Tibial nerve (tissue), 4 donors: ENCODE results near the gene ATG101. TPM values are rescaled to one million over a fixed set of nuclear protein-coding genes. Genes with fewer than 3 reads are reported as not detected.
A peak's percentile ranks its signal among the peaks of the same experiment; 100 is the strongest.

Source experiments
- DNase-seq, 2 donors: peaks; one replicate each; pipeline ENCODE4 v3.0.0-alpha.2; 2019; ENCODE audit warnings: low spot score in 2 of 2
- H3K27ac ChIP-seq, 4 donors: fragments of 200-600 bp; sonication (generic) in 3 of 4; one replicate each; pipeline ENCODE4 v1.5.1; 2017 to 2019; ENCODE audit warnings: mild to moderate bottlenecking in 1 of 4
- H3K27me3 ChIP-seq, 2 donors: fragments of 200-600 bp; sonication (generic) in 1 of 2; one replicate each; pipeline versions ENCODE4 v1.5.1 to v1.6.0; 2017 to 2019
- H3K36me3 ChIP-seq, 3 donors: fragments of 200-600 bp; sonication (generic); one replicate each; pipeline ENCODE4 v1.5.1; 2018 to 2019
- H3K4me1 ChIP-seq, 4 donors: fragments of 200-600 bp; sonication (generic) in 3 of 4; one replicate each; pipeline ENCODE4 v1.5.1; 2017 to 2019
- H3K4me3 ChIP-seq, 4 donors: fragments of 200-600 bp; sonication (generic) in 3 of 4; one replicate each; pipeline ENCODE4 v1.5.1; 2017 to 2019; ENCODE audit warnings: mild to moderate bottlenecking in 1 of 4, moderate library complexity in 1 of 4
- H3K9me3 ChIP-seq, 4 donors: fragments of 200-600 bp; sonication (generic) in 3 of 4; one replicate each; pipeline ENCODE4 v1.5.1; 2017 to 2019
- EP300 ChIP-seq, 2 donors: sonication (generic); formaldehyde crosslinking; IDR thresholded peaks; one replicate each; pipeline ENCODE4 v1.6.1; 2017; ENCODE audit warnings: antibody characterized with exemption in 2 of 2, mild to moderate bottlenecking in 1 of 2
- POLR2A ChIP-seq, 2 donors: fragments of 450-650 bp; IDR thresholded peaks; one replicate each; pipeline ENCODE4 v1.6.1; 2017; ENCODE audit warnings: antibody characterized with exemption in 2 of 2, mild to moderate bottlenecking in 2 of 2, moderate library complexity in 2 of 2
- WGBS, 2 donors: methylation state at CpG; one replicate each; pipeline ENCODE4 v1.1.5; 2018; 5-methylcytosine and 5-hydroxymethylcytosine counted together
- total RNA-seq, 4 donors: library from RNA; depleted of rRNA; stranded (reverse); fragments of >200 nt; gene quantifications; one replicate each; pipeline ENCODE4 v1.1.0, GENCODE V29; 2016
- TF ChIP-seq, protein P1 (sequence below), 5 experiments: fragments of 200-600 bp in 3 of 5; fragments of 450-650 bp in 2 of 5; sonication (generic) in 3 of 5; IDR thresholded peaks; one replicate each; pipeline ENCODE4 v1.5.1; 2016 to 2019; ENCODE audit warnings: antibody characterized with exemption in 5 of 5, mild to moderate bottlenecking in 3 of 5, moderate library complexity in 2 of 5

The ATG101 gene
- total RNA-seq, 4 donors from 2014 or later = 32.6 to 49.6 (median 37.5) TPM

DNA sequence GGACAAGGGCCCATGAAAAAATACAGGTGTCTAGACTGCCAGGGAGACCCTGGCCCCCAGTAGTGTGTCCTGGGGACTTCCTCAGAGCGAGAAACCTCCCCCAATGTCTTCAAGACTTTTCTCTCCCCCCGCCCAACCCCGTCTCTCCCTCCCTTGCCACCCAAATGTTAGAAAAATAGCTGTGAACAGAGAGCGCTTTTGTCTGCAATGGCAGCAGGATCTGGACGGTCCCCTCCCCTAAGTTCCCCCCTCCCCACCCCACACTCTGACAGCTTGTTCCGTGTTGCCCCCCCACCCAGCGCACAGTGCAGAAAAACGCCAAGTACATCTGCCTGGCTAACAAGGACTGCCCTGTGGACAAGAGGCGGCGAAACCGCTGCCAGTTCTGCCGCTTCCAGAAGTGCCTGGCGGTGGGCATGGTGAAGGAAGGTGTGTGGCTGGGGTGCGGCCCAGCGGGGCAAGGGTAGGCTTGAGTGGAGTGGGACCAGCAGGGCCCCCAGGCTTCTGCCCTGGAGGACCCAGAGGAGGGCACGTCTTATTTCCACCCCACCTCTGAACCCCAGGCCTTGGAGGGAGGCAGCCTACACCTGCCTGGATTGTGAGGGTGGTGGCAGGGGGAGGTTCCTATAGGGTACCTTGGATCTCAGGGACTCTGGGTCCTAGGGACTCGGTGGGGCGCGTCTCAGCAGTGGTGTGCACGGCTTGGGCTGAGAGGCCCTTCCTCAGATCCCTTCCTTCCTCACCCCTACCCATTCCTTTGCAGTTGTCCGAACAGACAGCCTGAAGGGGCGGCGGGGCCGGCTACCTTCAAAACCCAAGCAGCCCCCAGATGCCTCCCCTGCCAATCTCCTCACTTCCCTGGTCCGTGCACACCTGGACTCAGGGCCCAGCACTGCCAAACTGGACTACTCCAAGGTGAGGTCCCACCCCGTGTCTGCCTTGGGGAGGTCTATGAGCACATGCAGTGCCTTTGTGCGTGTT, 13.8 kb upstream of the ATG101 start:
- Histone ChIP-seq H3K27me3 (no peaks in the 10 kb centered on the region), H3K27ac (peak overlapping the region; percentile 98 to 100 (median 98)), H3K36me3 (peaks cover 2 to 67% (median 10%) of the 10 kb centered on the region in 3 donors), H3K9me3 (no peaks in the 10 kb centered on the region), H3K4me3 (peak overlapping the region; percentile 51 to 76 (median 58)), H3K4me1 (peaks cover 0 to 61% (median 14%) of the 10 kb centered on the region in 4 donors)
- peak in 1 of 2 donors; percentile 46 for DNase-seq
- WGBS, 2 donors = 50 to 52% methylated on average over 26 to 27 of the region's 27 CpGs
- TF ChIP-seq, protein P1, sequence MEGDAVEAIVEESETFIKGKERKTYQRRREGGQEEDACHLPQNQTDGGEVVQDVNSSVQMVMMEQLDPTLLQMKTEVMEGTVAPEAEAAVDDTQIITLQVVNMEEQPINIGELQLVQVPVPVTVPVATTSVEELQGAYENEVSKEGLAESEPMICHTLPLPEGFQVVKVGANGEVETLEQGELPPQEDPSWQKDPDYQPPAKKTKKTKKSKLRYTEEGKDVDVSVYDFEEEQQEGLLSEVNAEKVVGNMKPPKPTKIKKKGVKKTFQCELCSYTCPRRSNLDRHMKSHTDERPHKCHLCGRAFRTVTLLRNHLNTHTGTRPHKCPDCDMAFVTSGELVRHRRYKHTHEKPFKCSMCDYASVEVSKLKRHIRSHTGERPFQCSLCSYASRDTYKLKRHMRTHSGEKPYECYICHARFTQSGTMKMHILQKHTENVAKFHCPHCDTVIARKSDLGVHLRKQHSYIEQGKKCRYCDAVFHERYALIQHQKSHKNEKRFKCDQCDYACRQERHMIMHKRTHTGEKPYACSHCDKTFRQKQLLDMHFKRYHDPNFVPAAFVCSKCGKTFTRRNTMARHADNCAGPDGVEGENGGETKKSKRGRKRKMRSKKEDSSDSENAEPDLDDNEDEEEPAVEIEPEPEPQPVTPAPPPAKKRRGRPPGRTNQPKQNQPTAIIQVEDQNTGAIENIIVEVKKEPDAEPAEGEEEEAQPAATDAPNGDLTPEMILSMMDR (IDR thresholded peaks at IDR 0.05) = no peak
- peak in 1 of 2 donors; percentile 96 for TF ChIP-seq EP300 (IDR thresholded peaks at IDR 0.05)
- TF ChIP-seq POLR2A (IDR thresholded peaks at IDR 0.05) = peak in 1 of 2 donors; percentile 35

DNA sequence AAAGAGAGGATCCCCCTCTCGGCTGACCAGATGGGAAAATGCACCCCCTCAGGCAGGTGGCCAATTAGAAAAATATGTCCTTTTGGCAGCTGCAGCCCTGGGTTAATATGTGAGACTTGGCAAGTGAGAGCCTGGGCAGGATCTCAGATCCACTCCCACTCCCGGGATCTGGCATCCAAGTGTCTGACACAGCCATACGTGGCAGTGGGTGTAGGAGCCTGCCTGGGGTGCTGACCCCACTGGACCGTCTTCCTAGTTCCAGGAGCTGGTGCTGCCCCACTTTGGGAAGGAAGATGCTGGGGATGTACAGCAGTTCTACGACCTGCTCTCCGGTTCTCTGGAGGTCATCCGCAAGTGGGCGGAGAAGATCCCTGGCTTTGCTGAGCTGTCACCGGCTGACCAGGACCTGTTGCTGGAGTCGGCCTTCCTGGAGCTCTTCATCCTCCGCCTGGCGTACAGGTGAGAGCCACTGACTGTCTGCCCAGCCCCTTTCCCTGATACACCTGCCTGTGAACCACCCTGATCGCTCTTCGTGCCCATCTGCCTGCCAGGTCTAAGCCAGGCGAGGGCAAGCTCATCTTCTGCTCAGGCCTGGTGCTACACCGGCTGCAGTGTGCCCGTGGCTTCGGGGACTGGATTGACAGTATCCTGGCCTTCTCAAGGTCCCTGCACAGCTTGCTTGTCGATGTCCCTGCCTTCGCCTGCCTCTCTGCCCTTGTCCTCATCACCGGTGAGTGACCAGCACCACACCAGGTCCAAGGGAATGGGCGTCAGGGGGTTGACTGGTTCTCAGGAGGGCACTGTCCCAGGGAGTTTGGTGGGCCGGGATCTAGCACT, 12.8 kb upstream of the ATG101 start:
- Histone ChIP-seq H3K27ac (peak overlapping the region; percentile 67 to 100 (median 98)), H3K36me3 (peaks cover 2 to 67% (median 10%) of the 10 kb centered on the region in 3 donors), H3K27me3 (no peaks in the 10 kb centered on the region), H3K4me3 (peak overlapping the region in 3 of 4 donors; percentile 13 to 76 (median 53)), H3K9me3 (no peaks in the 10 kb centered on the region), H3K4me1 (peaks cover 0 to 69% (median 15%) of the 10 kb centered on the region in 4 donors)
- no peak for DNase-seq
- 62 to 63% methylated on average over 23 of the region's 23 CpGs for WGBS, 2 donors
- TF ChIP-seq, protein P1 (IDR thresholded peaks at IDR 0.05) = no peak
- peak in 1 of 2 donors; percentile 37 for TF ChIP-seq POLR2A (IDR thresholded peaks at IDR 0.05)
- TF ChIP-seq EP300 (IDR thresholded peaks at IDR 0.05) = peak in 1 of 2 donors; percentile 90

DNA sequence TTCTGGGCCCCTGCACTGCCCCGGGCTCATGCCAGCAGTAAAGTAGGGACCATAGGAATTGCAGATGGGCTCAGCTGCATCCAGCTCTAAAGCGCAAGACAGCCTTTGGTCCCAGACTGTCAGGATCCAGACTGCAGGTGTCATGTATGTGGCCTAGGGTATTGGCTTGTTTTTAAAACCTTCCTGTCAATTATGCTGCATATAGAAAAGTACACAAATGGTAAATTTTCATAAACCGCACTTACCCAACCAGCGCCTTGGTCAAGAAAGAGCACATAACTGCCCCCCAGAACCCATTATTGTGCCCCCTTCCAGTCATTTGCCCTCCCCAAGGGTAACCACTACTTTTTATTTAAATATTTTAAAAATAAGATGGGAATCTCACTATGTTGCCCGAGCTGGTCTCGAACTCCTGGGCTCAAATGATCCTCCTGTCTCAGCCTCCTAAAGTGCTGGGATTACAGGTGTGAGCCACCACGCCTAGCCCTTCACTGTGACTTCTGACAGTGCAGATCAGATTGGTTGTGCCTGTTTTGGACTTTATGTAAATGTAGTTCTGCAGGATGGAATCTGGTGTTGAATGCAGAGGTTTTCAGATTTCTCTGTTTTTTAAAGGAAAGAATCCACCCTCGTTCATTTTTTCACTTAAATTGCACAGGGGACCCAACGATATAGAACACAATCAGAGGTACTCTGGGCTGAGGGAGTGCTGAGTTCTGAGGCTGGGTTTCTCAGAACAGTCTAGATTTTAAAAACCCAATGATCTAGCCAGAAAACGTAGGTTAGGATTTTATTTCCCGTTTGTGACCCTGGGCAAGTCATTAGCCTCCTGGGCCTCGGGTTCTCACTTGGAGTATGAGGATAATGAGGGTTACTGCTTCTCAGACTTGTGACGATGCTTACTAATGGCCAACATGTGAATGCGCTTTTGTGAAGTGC, 11.9 kb upstream of the ATG101 start:
- H3K9me3 ChIP-seq = no peaks in the 10 kb centered on the region
- no peak for DNase-seq
- peak overlapping the region; percentile 67 to 100 (median 98) for H3K27ac ChIP-seq
- TF ChIP-seq, protein P1 (IDR thresholded peaks at IDR 0.05) = no peak
- TF ChIP-seq EP300 (IDR thresholded peaks at IDR 0.05) (no peak), POLR2A (IDR thresholded peaks at IDR 0.05) (no peak)
- H3K4me1 ChIP-seq = peaks cover 0 to 78% (median 24%) of the 10 kb centered on the region in 4 donors
- peak overlapping the region in 2 of 4 donors; percentile 13 to 76 for H3K4me3 ChIP-seq
- 65 to 73% methylated on average over 14 of the region's 14 CpGs for WGBS, 2 donors
- no peaks in the 10 kb centered on the region for H3K27me3 ChIP-seq
- H3K36me3 ChIP-seq = peaks cover 2 to 67% (median 10%) of the 10 kb centered on the region in 3 donors

DNA sequence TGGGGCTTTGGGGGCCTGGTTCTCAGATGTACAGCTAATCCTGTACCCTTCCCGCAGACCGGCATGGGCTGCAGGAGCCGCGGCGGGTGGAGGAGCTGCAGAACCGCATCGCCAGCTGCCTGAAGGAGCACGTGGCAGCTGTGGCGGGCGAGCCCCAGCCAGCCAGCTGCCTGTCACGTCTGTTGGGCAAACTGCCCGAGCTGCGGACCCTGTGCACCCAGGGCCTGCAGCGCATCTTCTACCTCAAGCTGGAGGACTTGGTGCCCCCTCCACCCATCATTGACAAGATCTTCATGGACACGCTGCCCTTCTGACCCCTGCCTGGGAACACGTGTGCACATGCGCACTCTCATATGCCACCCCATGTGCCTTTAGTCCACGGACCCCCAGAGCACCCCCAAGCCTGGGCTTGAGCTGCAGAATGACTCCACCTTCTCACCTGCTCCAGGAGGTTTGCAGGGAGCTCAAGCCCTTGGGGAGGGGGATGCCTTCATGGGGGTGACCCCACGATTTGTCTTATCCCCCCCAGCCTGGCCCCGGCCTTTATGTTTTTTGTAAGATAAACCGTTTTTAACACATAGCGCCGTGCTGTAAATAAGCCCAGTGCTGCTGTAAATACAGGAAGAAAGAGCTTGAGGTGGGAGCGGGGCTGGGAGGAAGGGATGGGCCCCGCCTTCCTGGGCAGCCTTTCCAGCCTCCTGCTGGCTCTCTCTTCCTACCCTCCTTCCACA, 11.0 kb upstream of the ATG101 start:
- no peak for DNase-seq
- TF ChIP-seq, protein P1 (IDR thresholded peaks at IDR 0.05) = no peak
- peak in 1 of 2 donors; percentile 89 for TF ChIP-seq EP300 (IDR thresholded peaks at IDR 0.05)
- TF ChIP-seq POLR2A (IDR thresholded peaks at IDR 0.05) = peak in 1 of 2 donors; percentile 43
- Histone ChIP-seq H3K4me3 (peak overlapping the region in 1 of 4 donors; percentile 5), H3K36me3 (peaks cover 2 to 62% (median 10%) of the 10 kb centered on the region in 3 donors), H3K4me1 (peaks cover 0 to 87% (median 33%) of the 10 kb centered on the region in 4 donors), H3K9me3 (no peaks in the 10 kb centered on the region), H3K27ac (peak overlapping the region; percentile 67 to 100 (median 98)), H3K27me3 (no peaks in the 10 kb centered on the region)
- 37 to 57% methylated on average over 13 to 23 of the region's 25 CpGs for WGBS, 2 donors
